Retinal pigment epithelial cell (primary cell): ENCODE data around the gene SPPL2B.

ENCODE experiments used
- DNase-seq: peaks from one replicate; pipeline ENCODE4 v3.0.0-alpha.2; 2010; ENCODE audit warnings: low read depth
- H3K4me3 ChIP-seq: 2 replicates; pipeline ENCODE4 v1.5.1; 2011; ENCODE audit warnings: mild to moderate bottlenecking, low read length, control low read depth, moderate library complexity
- CTCF ChIP-seq: conservative IDR thresholded peaks from 2 replicates; pipeline ENCODE4 v1.5.1; 2011; ENCODE audit warnings: low read depth, low read length, control low read depth, inconsistent platforms

Gene SPPL2B

GRCh38 chr19:2311093-2311492 lies 17.4 kb upstream of the SPPL2B start:
- no peak overlapping the region for H3K4me3 ChIP-seq
- DNase-seq: no peak
- TF ChIP-seq CTCF: no peak

GRCh38 chr19:2312820-2313501 lies 15.5 kb upstream of the SPPL2B start:
- TF ChIP-seq CTCF: no peak
- no peak overlapping the region for H3K4me3 ChIP-seq
- no peak for DNase-seq

- no peak overlapping the region for H3K4me3 ChIP-seq
- TF ChIP-seq CTCF: no peak
Measured at GRCh38 chr19:2315121-2315817, 13.2 kb upstream of the SPPL2B start.

GRCh38 chr19:2315818-2316353 lies 12.6 kb upstream of the SPPL2B start:
- DNase-seq: no peak
- H3K4me3 ChIP-seq: no peak overlapping the region

More at GRCh38 chr19:2315121-2315817, 13.2 kb upstream of the SPPL2B start:
- no peak for DNase-seq

GRCh38 chr19:2317300-2317699 lies 11.2 kb upstream of the SPPL2B start:
- TF ChIP-seq CTCF: no peak
- DNase-seq: no peak
- H3K4me3 ChIP-seq: no peak overlapping the region

More at GRCh38 chr19:2315818-2316353, 12.6 kb upstream of the SPPL2B start:
- TF ChIP-seq CTCF: peak; percentile 63

- DNase-seq: no peak
- no peak for TF ChIP-seq CTCF
Measured at GRCh38 chr19:2317756-2318155, 10.7 kb upstream of the SPPL2B start.

More at GRCh38 chr19:2317756-2318155, 10.7 kb upstream of the SPPL2B start:
- H3K4me3 ChIP-seq: no peak overlapping the region
